PFSK-1 (cell line): ENCODE results near the gene PHAF1.

Experiments
- POLR2AphosphoS5 ChIP-seq: IDR thresholded peaks from 2 replicates; pipeline ENCODE4 v1.6.1; 2012; ENCODE audit warnings: low read depth, mild to moderate bottlenecking, control low read depth, low read length, moderate library complexity
- TAF1 ChIP-seq: IDR thresholded peaks from 2 replicates; pipeline ENCODE4 v1.6.1; 2012; ENCODE audit warnings: low read length, control low read depth, borderline replicate concordance; ENCODE audit not compliant: insufficient read depth

DNA sequence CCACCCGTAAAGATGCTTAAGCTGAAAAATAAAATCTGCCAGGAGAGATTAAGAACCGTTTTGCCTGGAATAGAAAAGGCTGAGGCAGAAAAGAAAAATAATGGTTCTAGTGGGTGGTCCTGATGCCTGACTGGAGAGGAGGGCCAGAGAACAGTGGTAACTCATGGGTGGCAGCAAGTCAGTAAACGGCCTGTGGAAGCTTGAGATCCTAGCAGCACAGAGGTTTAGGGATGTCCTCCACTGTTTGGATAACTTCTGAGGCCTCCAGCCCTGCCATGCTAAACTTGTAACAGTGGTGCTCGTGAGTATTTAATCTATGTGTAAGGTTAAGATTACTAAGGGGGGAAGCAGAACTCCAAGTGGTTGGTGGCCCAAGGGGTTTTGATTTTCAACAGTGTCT lies 21.2 kb upstream of the PHAF1 start:
- TF ChIP-seq POLR2AphosphoS5 (no peak), TAF1 (no peak)
